Activated CD8-positive, alpha-beta memory T cell treated with anti-CD3 and anti-CD28 coated beads, Interleukin-2, amount 10 ng/mL, durations not matched to agents 7 days and 5 days (primary cell): ENCODE measurements around the gene MOV10. TPM values are rescaled to one million over a fixed set of nuclear protein-coding genes. Genes with fewer than 3 reads are reported as not detected.

Experiments
- ATAC-seq: fragments of 150-1000 bp; cut with Tn5 transposase; one replicate; pipeline ENCODE4 v1.10.0; 2021; ENCODE audit warnings: moderate library complexity
- CTCF ChIA-PET: fragments of 350-600 bp; sonication (Branson Sonifier 250); formaldehyde crosslinking; loops from one replicate; lab custom pipeline; 2021; ENCODE audit warnings: antibody characterized with exemption; lab: Charles Lee
- DNase-seq: peaks from one replicate; pipeline ENCODE4 v3.0.0-alpha.2; 2020
- H3K27ac Mint-ChIP-seq: one replicate; pipeline ENCODE4 v1.8.0; 2021; ENCODE audit warnings: mild to moderate bottlenecking, mixed read lengths
- H3K27me3 Mint-ChIP-seq: one replicate; pipeline ENCODE4 v1.8.0; 2021; ENCODE audit warnings: mixed read lengths
- H3K36me3 Mint-ChIP-seq: one replicate; pipeline ENCODE4 v1.8.0; 2021; ENCODE audit warnings: mild to moderate bottlenecking, mixed read lengths
- H3K4me1 Mint-ChIP-seq: one replicate; pipeline ENCODE4 v1.8.0; 2021; ENCODE audit warnings: mixed read lengths
- H3K4me3 Mint-ChIP-seq: one replicate; pipeline ENCODE4 v1.8.0; 2021; ENCODE audit warnings: mild to moderate bottlenecking, moderate library complexity, mixed read lengths
- H3K9me3 Mint-ChIP-seq: one replicate; pipeline ENCODE4 v1.8.0; 2022; ENCODE audit warnings: low read depth, mixed read lengths
- total RNA-seq, 2 experiments: library from RNA; stranded (reverse); gene quantifications; one replicate each; pipeline ENCODE4 v1.2.3, GENCODE V29; 2021

MOV10 gene
- total RNA-seq, 2 experiments from 2014 or later, result 112 to 171 TPM

GRCh38 chr1:112696578-112697314, 22.3 kb downstream of the MOV10 start:
- peaks cover 21% of the 10 kb centered on the region for H3K4me1 Mint-ChIP-seq
- peaks cover 28% of the 10 kb centered on the region for H3K36me3 Mint-ChIP-seq
- DNase-seq (no peak), ATAC-seq (no peak)
- no peak overlapping the region for H3K4me3 Mint-ChIP-seq
- no peaks in the 10 kb centered on the region for H3K9me3 Mint-ChIP-seq
- CTCF ChIA-PET, result interaction anchor here (0.8 kb wide), 1 partner anchor 8 kb away, joined by 3 read pairs; no protein-coding TSS in a partner anchor
- H3K27ac Mint-ChIP-seq, result no peak overlapping the region
- H3K27me3 Mint-ChIP-seq, result no peaks in the 10 kb centered on the region

GRCh38 chr1:112697781-112698201, 23.3 kb downstream of the MOV10 start:
- Mint-ChIP-seq H3K4me3 (no peak overlapping the region), H3K9me3 (no peaks in the 10 kb centered on the region), H3K4me1 (peaks cover 29% of the 10 kb centered on the region), H3K36me3 (peaks cover 31% of the 10 kb centered on the region), H3K27me3 (no peaks in the 10 kb centered on the region), H3K27ac (no peak overlapping the region)
- ATAC-seq (no peak), DNase-seq (no peak)
- CTCF ChIA-PET, result interaction anchor here (1.5 kb wide), 1 partner anchor 307 kb away, joined by 4 read pairs; no protein-coding TSS in a partner anchor

DNA sequence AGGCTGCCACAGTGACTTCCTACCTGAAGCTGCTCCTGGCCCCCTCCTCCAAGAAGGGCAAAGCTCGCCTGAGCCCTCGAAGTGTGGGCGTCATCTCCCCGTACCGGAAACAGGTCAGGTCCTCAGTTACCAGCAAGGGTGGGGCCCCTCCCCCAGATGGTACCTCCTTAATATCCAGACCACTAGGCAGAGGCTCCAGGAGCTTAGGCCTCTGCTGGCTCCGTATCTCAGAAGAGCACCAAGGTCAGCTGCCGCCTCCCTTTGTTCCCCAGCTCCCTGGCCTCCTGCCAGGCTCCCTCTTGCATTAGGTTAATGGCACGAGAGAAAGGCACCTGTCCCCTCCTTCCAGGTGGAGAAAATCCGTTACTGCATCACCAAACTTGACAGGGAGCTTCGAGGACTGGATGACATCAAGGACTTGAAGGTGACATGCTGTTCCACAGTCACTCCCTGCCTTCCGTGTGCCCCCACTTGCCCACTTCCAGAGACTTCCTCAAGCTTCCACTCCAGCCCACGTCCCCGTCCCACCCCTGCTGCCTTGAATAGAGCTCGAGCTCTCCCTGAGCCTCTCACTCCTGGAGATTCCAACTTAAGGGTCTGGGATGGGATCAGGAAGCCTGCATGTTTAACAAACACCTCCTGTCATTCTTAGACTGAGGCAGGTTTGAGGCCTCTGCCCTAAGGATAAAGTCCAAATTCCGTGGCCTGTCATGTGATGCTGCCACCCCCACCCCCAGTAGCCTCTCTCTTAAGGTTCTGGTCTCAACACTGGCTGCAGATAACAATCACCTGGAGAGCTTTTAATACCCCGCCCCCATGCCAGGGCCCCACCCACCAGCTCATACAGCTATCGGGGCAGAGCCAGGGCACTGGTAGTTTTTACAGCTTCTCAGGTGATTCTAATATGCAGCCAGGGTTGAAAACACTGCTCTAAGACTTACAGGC, 24.2 kb downstream of the MOV10 start:
- Mint-ChIP-seq H3K36me3 (peaks cover 35% of the 10 kb centered on the region), H3K9me3 (no peaks in the 10 kb centered on the region), H3K4me3 (no peak overlapping the region), H3K27ac (no peak overlapping the region), H3K27me3 (no peaks in the 10 kb centered on the region), H3K4me1 (peaks cover 36% of the 10 kb centered on the region)
- ATAC-seq, result no peak
- DNase-seq, result no peak
- CTCF ChIA-PET, result interaction anchor here (0.9 to 2.2 kb wide), 3 partner anchors 17 to 308 kb away, joined by 3 to 9 read pairs (median 4); partner anchors contain the start of gene PPM1J

GRCh38 chr1:112699425-112700144, 25.1 kb downstream of the MOV10 start:
- no peak overlapping the region for H3K4me3 Mint-ChIP-seq
- no peaks in the 10 kb centered on the region for H3K9me3 Mint-ChIP-seq
- DNase-seq, result no peak
- H3K27me3 Mint-ChIP-seq, result no peaks in the 10 kb centered on the region
- ATAC-seq, result no peak
- H3K4me1 Mint-ChIP-seq, result peaks cover 46% of the 10 kb centered on the region
- peak overlapping the region; percentile 82 for H3K27ac Mint-ChIP-seq
- CTCF ChIA-PET, result interaction anchor here (1.5 to 2.2 kb wide), 2 partner anchors 16 to 309 kb away, joined by 4 to 9 read pairs; partner anchors contain the start of gene PPM1J
- peaks cover 36% of the 10 kb centered on the region for H3K36me3 Mint-ChIP-seq

- ATAC-seq, result peak; percentile 37
- no peak overlapping the region for H3K4me3 Mint-ChIP-seq
- peaks cover 56% of the 10 kb centered on the region for H3K4me1 Mint-ChIP-seq
Measured at GRCh38 chr1:112700290-112701226, 26.1 kb downstream of the MOV10 start.

DNA sequence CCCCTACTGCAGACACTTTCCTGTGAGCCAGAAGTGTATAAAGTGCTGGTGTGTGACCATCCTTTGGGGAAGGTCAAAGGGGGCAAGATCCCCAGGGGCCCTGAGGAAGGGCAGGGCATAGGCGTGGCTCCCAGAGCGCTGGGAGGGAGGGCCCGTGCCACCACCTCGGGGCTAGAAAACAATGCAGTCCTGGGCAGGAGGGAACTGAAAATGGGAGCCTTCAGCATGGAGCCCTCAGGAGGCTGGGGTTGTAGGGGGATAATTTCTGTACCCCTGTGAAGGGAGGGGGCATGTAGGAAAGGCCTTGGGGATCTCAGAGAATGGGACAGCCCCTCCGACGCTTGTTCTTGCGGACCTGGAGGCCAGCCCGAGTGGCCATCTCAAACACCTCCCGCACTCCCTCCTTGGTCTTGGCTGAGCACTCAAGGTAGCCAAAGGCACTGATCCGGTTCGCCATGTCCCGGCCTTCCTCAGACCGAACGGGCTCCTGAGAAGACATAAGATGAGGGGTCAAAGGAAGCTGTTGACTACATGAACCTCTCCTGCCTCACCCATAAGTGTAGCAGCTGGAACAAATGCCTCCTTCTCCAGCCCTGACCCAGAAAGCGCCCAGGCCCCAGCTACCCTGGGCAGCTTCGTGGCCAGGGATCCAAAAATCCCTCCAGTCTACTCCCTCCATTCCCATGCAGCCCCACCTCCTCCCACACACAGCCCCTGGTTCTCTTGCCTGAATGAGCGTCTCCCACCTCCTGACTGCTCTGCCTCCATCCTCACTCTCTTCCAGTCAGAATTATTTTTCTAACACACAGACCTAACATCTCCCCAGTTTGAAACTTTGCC, 27.0 kb downstream of the MOV10 start:
- Mint-ChIP-seq H3K27ac (peak overlapping the region; percentile 82), H3K9me3 (no peaks in the 10 kb centered on the region), H3K4me3 (no peak overlapping the region), H3K36me3 (peaks cover 27% of the 10 kb centered on the region), H3K4me1 (peaks cover 61% of the 10 kb centered on the region), H3K27me3 (no peaks in the 10 kb centered on the region)
- ATAC-seq, result no peak
- no peak for DNase-seq
- CTCF ChIA-PET, result interaction anchor here (1.2 to 4.1 kb wide), 3 partner anchors 12 to 15 kb away, joined by 3 to 36 read pairs (median 9); partner anchors contain the start of gene PPM1J

More at GRCh38 chr1:112700290-112701226, 26.1 kb downstream of the MOV10 start:
- H3K36me3 Mint-ChIP-seq, result peaks cover 27% of the 10 kb centered on the region
- CTCF ChIA-PET, result interaction anchor here (0.5 to 2.2 kb wide), 4 partner anchors 11 to 1103 kb away, joined by 3 to 9 read pairs (median 4); partner anchors contain the start of gene PPM1J
- DNase-seq, result peak; percentile 85
- H3K27ac Mint-ChIP-seq, result peak overlapping the region; percentile 82
- no peaks in the 10 kb centered on the region for H3K9me3 Mint-ChIP-seq
- no peaks in the 10 kb centered on the region for H3K27me3 Mint-ChIP-seq

GRCh38 chr1:112702067-112702395, 27.6 kb downstream of the MOV10 start:
- CTCF ChIA-PET, result interaction anchor here (1.2 to 4.1 kb wide), 2 partner anchors 13 kb away, joined by 3 to 36 read pairs; partner anchors contain the start of gene PPM1J
- H3K4me1 Mint-ChIP-seq, result peaks cover 58% of the 10 kb centered on the region

DNA sequence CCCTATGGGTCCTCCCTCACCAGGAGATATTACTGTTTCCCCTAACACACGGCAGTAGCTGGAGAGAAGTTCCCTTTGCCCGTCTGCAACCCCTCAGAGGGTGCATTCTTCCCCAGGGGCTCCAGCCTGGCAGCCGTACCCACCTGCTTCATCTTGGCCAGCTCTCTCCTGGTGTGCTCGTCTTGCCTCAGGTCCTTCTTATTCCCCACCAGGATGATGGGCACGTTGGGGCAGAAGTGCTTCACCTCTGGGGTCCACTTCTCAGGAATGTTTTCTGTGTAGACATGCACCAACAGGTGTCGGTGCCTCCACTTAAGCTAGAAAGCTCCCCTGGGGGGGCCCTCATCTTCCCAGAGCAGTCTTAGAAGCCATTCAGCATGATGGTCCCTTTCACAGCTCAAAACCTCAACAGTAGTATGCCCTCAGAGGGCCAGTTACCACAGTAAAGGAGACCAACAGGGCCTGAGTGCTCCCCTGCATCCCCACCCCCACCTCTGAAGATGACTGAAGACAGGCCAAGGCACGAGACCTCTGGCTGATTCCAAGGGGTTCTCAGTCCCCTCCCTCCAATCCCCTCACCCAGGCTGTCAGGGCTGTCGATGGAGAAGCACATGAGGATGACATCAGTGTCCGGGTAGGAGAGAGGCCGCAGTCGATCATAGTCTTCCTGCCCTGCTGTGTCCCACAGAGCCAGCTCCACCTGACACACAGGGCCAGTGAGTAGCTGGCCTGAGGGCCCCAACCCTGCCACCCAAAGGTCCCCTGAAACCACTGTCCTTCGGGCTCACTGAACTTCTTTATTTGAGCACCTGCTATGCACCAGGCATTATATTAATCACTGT, 28.2 kb downstream of the MOV10 start:
- no peak for DNase-seq
- peaks cover 1% of the 10 kb centered on the region for H3K27me3 Mint-ChIP-seq
- CTCF ChIA-PET, result interaction anchor here (4.1 kb wide), 1 partner anchor 13 kb away, joined by 36 read pairs; the partner anchor contains the start of gene PPM1J

More at GRCh38 chr1:112702067-112702395, 27.6 kb downstream of the MOV10 start:
- H3K27ac Mint-ChIP-seq, result peak overlapping the region; percentile 82
- peaks cover 24% of the 10 kb centered on the region for H3K36me3 Mint-ChIP-seq
- no peak overlapping the region for H3K4me3 Mint-ChIP-seq
- no peaks in the 10 kb centered on the region for H3K9me3 Mint-ChIP-seq
- DNase-seq (no peak), ATAC-seq (no peak)
- no peaks in the 10 kb centered on the region for H3K27me3 Mint-ChIP-seq

DNA sequence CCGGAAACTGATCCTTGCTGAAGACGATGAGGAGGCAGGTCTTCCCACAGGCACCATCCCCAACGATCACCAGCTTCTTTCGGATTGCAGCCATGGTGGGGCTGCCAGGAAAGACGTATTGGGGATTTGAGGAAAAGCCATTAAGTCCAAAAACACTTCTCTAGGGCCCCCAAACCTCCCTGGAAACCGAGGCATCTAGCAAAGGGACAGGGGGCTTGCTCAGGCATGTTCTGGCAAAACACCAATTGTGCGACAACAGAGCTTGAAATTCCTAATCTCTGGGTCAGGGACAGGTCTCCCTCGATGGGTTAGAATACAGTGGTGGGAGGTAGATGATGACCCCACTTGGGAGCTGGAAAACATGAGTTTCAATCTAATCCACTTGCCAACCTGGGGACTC, 29.2 kb downstream of the MOV10 start:
- H3K4me1 Mint-ChIP-seq, result peaks cover 61% of the 10 kb centered on the region
- H3K27ac Mint-ChIP-seq, result peak overlapping the region; percentile 89
- DNase-seq, result no peak
- H3K36me3 Mint-ChIP-seq, result peaks cover 20% of the 10 kb centered on the region
- CTCF ChIA-PET, result interaction anchor here (1.1 to 4.1 kb wide), 7 partner anchors 10 to 313 kb away, joined by 3 to 36 read pairs (median 7); partner anchors contain the start of genes MOV10 and PPM1J
- H3K9me3 Mint-ChIP-seq, result no peaks in the 10 kb centered on the region
- peaks cover 10% of the 10 kb centered on the region for H3K27me3 Mint-ChIP-seq
- ATAC-seq, result no peak
- H3K4me3 Mint-ChIP-seq, result no peak overlapping the region

More for the DNA sequence above, 28.2 kb downstream of the MOV10 start:
- Mint-ChIP-seq H3K9me3 (no peaks in the 10 kb centered on the region), H3K27ac (peak overlapping the region; percentile 82), H3K4me3 (no peak overlapping the region), H3K36me3 (peaks cover 23% of the 10 kb centered on the region), H3K4me1 (peaks cover 60% of the 10 kb centered on the region)
- ATAC-seq, result no peak

- peaks cover 17% of the 10 kb centered on the region for H3K36me3 Mint-ChIP-seq
- H3K9me3 Mint-ChIP-seq, result no peaks in the 10 kb centered on the region
- H3K27me3 Mint-ChIP-seq, result peaks cover 18% of the 10 kb centered on the region
- H3K27ac Mint-ChIP-seq, result peak overlapping the region; percentile 89
- CTCF ChIA-PET, result interaction anchor here (0.7 to 4.1 kb wide), 11 partner anchors 8 to 314 kb away, joined by 3 to 36 read pairs (median 5); partner anchors contain the start of genes MOV10, PPM1J and ST7L
- ATAC-seq (peak; percentile 17), DNase-seq (peak; percentile 62)
- peak overlapping the region; percentile 75 for H3K4me3 Mint-ChIP-seq
- peaks cover 62% of the 10 kb centered on the region for H3K4me1 Mint-ChIP-seq
Measured at GRCh38 chr1:112704391-112704933, 30.0 kb downstream of the MOV10 start.
